Measurements from ENCODE around the gene PTP4A2. TPM values are rescaled to one million over a fixed set of nuclear protein-coding genes. Genes with fewer than 3 reads are reported as not detected.
"Not testable (repeated sequence)": the region's sequence is repeated elsewhere in the genome, so short reads cannot be mapped to it uniquely, and the experiment has no call there.

Gene PTP4A2
- total and polyA plus RNA-seq, 2 of the 8 experiments (the other 6 are each of a cell fraction or from before 2014, with no cell fraction given) = 87.4 to 214 TPM

DNA sequence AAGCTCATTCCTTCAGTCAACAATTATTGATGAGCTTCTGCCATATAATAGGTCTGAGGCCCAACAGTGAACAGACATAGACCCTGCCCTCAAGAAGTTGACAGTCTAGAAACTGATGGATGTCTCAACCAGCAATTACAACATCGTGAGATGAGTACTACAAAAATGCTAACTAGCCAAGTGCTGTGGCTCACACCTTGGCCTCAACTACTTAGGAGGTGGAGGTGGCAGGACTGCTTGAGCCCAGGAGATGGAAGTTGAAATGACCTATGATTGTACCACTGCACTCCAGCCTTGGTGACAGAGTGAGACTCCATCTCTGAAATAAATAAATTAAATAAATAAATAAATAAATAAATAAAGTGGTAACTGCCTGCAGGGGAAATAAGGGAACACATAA is 11.7 kb upstream of the PTP4A2 start (continued):
- TF ChIP-seq TEAD4 (IDR thresholded peaks at IDR 0.05; ENCODE audit: low read depth, low read length) (no peak), BRCA1 (IDR thresholded peaks at IDR 0.05; ENCODE audit: low read depth, low read length) (no peak), RFX5 (IDR thresholded peaks at IDR 0.05; ENCODE audit: borderline replicate concordance, low read depth, low read length) (no peak), CBX5 (IDR thresholded peaks at IDR 0.05; ENCODE audit: low read depth, low read length) (no peak), EP300 (IDR thresholded peaks at IDR 0.05; ENCODE audit: borderline replicate concordance in 1 of 2, low read depth in 2 of 2, low read length in 2 of 2) (no peak), CBX8 (IDR thresholded peaks at IDR 0.05; ENCODE audit: borderline replicate concordance, low read depth, low read length) (no peak), SAP30 (IDR thresholded peaks at IDR 0.05; ENCODE audit: insufficient read depth, insufficient replicate concordance, low read length) (no peak), RBBP5 (IDR thresholded peaks at IDR 0.05; ENCODE audit: borderline replicate concordance, low read depth, low read length) (no peak)

DNA sequence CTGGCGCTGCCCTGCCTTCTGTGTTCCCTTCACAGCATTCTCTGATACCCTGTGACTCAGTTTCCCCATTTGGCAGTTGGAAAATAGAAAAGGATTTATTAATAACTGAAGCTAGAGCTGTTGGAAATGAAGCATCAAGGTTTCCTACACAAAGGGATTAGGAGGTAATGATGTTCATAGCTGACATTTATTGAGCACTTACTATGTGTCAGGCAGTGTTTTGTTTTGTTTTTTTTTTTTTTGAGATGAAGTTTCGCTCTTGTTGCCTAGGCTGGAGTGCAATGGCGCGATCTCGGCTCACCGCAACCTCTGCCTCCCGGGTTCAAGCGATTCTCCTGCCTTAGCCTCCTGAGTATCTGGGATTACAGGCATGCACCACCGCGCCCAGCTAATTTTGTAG is 7.5 kb upstream of the PTP4A2 start:
- H3K27ac ChIP-seq (ENCODE audit: low read depth, low read length); H3K4me3 ChIP-seq (ENCODE audit: extremely low read depth in 1 of 4, insufficient read depth in 2 of 4, low read depth in 3 of 4, low read length in 4 of 4); H3K79me2 ChIP-seq (ENCODE audit: control insufficient read depth in 1 of 2, insufficient read depth in 2 of 2, low read length in 2 of 2); H3K9ac ChIP-seq (replicated peaks in 1 of 4; ENCODE audit: extremely low read depth in 1 of 4, low read depth in 3 of 4, low read length in 3 of 4); H4K5ac ChIP-seq (ENCODE audit: insufficient read length, low read depth, low read length); H2BK5ac ChIP-seq (ENCODE audit: low read depth, low read length); H2AFZ ChIP-seq (ENCODE audit: low read length); H2AK5ac ChIP-seq (ENCODE audit: low read depth, low read length); H4K91ac ChIP-seq (replicated peaks; ENCODE audit: insufficient read length, low read length); H2BK12ac ChIP-seq (ENCODE audit: low read depth, low read length); H2BK120ac ChIP-seq (replicated peaks; ENCODE audit: low read depth, low read length); H3K23me2 ChIP-seq (ENCODE audit: low read depth, low read length); H4K8ac ChIP-seq (ENCODE audit: extremely low read depth, insufficient read depth, low read length); H3K36me3 ChIP-seq (ENCODE audit: control insufficient read depth in 2 of 4, insufficient read depth in 4 of 4, low read length in 3 of 4); H3K56ac ChIP-seq (replicated peaks; ENCODE audit: insufficient read length, low read depth, low read length); H3K18ac ChIP-seq (ENCODE audit: extremely low read depth, low read length); H2BK15ac ChIP-seq (ENCODE audit: low read length); H3K4me2 ChIP-seq (ENCODE audit: insufficient read depth in 1 of 2, low read depth in 2 of 2, low read length in 2 of 2); H3K4ac ChIP-seq (replicated peaks; ENCODE audit: insufficient read length, low read depth, low read length); H3K79me1 ChIP-seq (ENCODE audit: low read depth, low read length); H3K23ac ChIP-seq (ENCODE audit: insufficient read length); H4K20me1 ChIP-seq (replicated peaks in 1 of 2; ENCODE audit: control insufficient read depth in 1 of 2, insufficient read depth in 2 of 2, low read length in 2 of 2); H3K14ac ChIP-seq (ENCODE audit: insufficient read length); DNase-seq (ENCODE audit: low read depth in 1 of 2, low spot score in 2 of 2); H2BK20ac ChIP-seq (ENCODE audit: low read length); H3K27me3 ChIP-seq (replicated peaks in 1 of 4; ENCODE audit: control insufficient read depth in 3 of 4, extremely low read depth in 1 of 4, insufficient read depth in 3 of 4, low read length in 3 of 4); H3K9me3 ChIP-seq (ENCODE audit: insufficient read depth in 2 of 2, low read depth in 1 of 2, low read length in 1 of 2); FAIRE-seq: not testable (repeated sequence)
- 98% methylated on average over 10 of the region's 10 CpGs; no CpG with 5 or more reads in 1 of the 2 experiments for WGBS, 2 experiments (ENCODE audit: extremely low coverage in 1 of 2, insufficient coverage in 1 of 2, insufficient read length in 1 of 2, insufficient replicate concordance in 2 of 2, low coverage in 1 of 2, low lambda C conversion rate in 2 of 2, missing lambda C conversion rate in 1 of 2)
- H3K4me1 ChIP-seq (replicated peaks in 1 of 4; ENCODE audit: control insufficient read depth in 3 of 4, insufficient read depth in 4 of 4, low read length in 3 of 4) = peaks cover 0 to 13% (median 5%) of the 10 kb centered on the region in 4 experiments; a peak in 6 of 7 replicates
- ChIA-PET CTCF (ENCODE audit: partially characterized antibody) (interaction anchor here (0.9 to 4.4 kb wide), 5 partner anchors 10 to 157 kb away, joined by 3 to 20 read pairs (median 14); partner anchors contain the start of gene SPOCD1), POLR2A (ENCODE audit: partially characterized antibody) (interaction anchor here (0.6 to 4.6 kb wide), 10 partner anchors 8 to 279 kb away, joined by 3 to 61 read pairs (median 8); partner anchors contain the start of gene KHDRBS1)
